Ramos (cell line): ENCODE measurements around the gene R3HDM4.
"Not testable (repeated sequence)": the region's sequence is repeated elsewhere in the genome, so short reads cannot be mapped to it uniquely, and the experiment has no call there.

Source experiments
- in situ Hi-C: fragments of 300-500 bp; cut with MboI; formaldehyde crosslinking; loops from one replicate; pipeline ENCODE4 v1.14.3; 2022; ENCODE audit warnings: low sequenced_read_pairs; ENCODE audit not compliant: unreplicated experiment

The R3HDM4 gene

DNA sequence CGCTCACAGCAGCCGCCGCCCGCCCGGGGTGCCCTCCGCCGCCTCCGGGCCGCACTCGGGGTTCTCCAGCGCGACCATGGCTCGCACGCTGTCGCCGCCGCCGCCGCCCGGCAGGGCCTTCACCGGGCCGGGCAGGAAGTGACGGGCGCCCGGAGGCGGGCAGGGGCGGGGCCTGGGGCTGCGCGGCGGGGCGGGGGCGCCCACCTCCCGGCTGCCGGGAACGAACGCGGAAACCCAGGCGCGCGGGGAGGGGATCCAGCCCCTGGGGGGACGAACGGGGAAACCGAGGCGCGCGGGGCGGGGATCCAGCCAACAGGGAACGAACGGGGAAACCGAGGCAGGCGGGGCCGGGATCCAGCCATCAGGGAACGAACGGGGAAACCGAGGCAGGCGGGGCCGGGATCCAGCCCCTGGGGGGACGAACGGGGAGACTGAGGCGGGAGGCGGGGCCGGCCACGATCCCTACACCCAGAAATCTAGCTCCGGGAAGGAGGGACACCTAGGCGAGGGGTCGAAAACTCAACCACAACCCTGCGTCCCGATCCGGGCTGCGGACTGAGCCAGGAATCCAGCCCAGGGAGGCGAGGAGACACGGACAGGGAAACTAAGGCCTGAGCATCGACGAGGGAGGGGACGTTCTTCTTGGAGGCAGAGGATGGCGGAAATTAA is at the start of gene R3HDM4:
Gene R3HDM4 (minus strand): TSS at position 140 of the 669 bp plus-strand sequence. CDS start 62 bp downstream, at position 78.
- in situ Hi-C loops, result no loop called here

DNA sequence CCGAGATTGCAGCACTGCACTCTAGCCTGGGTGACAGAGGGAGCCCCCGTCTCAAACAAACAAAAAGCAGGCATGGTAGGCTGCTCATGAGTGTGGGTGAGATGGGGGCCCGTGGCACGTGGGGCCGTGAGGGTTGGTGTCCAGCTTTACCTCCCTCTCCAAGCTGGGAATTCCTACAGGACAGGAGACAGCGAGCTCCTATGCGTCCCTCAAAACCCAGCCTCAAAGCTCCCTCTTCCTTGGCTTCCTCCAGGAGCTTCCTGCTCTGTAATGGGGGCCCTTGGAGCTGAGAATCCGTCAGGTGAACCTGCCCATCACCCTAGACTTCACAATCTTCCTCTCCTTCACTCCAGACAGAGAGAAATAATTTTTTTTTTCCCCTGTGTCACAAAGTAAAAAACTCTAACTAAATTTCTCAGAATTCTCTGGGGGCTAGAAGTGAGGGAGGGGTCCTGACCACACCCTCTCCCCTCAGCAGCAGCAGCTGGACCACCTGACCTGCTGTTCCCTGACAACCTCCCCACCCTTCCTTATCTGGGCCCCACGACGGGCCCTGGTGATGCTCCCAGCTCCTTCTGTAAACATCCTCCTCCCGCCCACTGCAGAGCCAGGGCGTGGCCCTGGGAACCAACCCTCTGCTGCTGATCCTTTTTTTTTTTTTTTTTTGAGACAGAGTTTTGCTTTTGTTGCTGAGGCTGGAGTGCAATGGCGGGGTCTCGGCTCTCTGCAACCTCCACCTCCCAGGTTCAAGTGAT is 49.0 kb upstream of the R3HDM4 start:
- in situ Hi-C loops, result no loop called here

DNA sequence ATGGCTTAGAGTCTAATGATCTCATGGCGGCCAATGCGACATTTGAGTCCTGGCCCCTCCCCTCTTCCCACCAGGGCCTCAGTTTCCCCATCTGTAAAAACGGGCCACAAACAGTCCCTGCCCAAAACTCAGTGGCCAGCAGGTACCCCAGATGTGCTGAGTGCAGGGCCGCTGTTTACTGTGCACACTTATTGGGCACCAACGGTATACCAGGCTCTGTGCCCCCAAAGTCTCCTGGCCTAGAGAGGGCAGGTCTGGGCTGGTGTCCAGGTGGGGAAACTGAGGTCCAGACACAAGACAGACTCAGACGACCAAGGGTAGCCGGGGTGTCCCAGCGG is 47.6 kb upstream of the R3HDM4 start:
- in situ Hi-C loops, result no loop called here

DNA sequence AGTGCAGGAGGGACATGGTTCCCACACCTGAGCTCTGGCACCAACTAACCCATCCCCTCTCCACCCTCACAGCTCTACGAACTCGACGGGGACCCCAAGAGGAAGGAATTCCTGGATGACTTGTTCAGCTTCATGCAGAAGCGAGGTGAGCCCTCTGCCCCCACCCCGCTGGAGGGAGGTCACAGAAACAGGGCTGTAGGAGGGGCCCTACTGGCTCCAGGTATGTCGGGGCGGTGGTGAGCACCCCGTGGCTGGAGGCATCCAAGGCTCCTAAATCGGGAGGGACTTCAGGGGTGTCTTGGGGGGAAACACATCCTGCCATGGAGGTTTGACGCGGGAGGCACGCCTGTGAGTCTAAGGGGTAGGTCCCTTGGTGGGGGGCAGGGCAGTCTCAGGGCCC is 47.0 kb upstream of the R3HDM4 start:
- in situ Hi-C loops, result no loop called here

DNA sequence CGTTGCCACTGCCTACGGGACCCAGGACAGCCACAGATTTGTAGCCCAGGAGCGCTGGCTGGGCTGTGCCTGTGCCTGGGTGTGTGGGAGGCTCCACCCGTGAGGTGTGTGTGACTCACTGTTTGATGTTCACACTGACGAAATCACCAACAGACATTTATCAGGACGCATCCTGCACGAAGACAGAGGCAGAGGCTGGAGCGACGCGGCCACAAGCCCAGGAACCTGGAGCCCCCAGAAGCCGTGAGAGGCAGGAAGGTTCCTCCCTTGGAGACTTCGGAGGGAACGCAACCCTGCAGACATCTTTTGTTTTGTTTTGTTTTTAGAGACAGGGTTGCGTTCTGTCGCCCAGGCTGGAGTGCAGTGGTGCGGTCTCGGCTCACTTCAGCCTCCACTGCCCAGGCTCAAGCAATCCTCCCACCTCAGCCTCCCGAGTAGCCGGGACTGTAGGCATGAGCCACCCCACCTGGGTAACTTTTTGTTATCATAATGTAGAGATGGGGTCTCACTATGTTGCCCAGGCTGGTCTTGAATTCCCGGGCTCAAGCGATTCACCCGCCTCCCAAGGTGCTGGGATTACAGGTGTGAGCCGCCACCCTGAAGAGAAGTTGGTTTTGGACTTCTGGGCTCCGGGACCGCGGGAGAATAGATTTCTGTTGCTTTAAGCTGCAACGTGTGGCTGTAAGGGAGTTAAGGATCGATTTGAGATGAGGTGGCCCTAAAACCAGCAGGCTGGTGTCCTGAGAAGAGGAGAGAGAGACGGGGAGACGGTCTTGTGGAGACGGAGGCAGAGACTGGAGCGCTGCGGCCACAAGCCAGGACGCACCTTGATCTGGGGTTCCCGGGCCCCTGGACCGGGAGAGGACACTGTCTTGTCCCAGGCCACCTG is 46.2 kb upstream of the R3HDM4 start:
- in situ Hi-C loops, result no loop called here

DNA sequence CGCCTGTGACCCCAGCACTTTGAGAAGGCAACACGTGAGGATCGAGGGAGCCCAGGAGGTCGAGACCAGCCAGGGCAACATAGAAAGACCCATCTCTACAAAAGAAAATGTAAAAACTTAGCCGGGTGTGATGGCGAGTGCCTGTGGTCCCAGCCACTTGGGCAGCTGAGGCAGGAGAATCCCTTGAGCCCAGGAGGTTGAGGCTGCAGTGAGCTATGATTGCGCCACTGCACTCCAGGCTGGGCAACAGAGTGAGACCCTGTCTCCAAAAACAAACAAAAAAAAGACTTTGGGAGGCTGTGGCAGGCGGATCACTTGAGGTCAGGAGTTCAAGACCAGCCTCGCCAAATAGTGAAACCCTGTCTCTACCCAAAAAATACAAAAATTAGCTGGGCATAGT is 44.6 kb upstream of the R3HDM4 start:
- in situ Hi-C loops, result not testable (repeated sequence)

DNA sequence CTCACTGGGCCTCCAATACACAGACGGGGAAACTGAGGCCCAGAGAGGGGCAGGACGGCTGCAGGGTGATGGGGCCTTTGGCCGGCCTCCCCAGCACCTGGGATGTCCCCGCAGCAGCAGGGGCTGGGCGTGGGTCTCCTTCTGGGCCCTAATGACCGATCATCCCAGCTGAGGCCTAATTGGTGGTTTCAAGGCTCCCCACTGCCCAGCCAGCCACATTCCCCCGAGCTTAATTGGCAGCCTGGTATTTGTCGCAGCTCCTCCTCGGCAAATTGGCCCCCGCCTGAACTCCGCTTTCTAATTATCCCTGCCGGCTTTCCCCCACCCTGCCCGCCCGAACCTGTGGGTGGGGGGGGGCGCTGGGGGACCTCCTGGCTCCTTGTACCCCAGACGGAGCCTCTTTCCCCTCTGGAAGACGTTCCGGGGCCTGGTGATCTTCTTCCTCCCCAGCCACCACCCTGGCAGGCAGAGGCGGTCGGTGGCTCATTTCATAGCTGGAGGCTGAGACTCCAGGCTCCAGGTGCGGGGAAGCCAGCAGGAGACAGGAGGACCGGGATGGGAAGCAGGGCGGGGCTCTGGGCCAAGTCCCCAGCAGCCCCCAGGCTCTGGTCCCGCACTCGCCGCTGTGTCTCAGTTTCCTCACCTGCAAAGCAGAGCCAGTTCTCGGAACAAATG is 43.9 kb upstream of the R3HDM4 start:
- in situ Hi-C loops, result no loop called here

DNA sequence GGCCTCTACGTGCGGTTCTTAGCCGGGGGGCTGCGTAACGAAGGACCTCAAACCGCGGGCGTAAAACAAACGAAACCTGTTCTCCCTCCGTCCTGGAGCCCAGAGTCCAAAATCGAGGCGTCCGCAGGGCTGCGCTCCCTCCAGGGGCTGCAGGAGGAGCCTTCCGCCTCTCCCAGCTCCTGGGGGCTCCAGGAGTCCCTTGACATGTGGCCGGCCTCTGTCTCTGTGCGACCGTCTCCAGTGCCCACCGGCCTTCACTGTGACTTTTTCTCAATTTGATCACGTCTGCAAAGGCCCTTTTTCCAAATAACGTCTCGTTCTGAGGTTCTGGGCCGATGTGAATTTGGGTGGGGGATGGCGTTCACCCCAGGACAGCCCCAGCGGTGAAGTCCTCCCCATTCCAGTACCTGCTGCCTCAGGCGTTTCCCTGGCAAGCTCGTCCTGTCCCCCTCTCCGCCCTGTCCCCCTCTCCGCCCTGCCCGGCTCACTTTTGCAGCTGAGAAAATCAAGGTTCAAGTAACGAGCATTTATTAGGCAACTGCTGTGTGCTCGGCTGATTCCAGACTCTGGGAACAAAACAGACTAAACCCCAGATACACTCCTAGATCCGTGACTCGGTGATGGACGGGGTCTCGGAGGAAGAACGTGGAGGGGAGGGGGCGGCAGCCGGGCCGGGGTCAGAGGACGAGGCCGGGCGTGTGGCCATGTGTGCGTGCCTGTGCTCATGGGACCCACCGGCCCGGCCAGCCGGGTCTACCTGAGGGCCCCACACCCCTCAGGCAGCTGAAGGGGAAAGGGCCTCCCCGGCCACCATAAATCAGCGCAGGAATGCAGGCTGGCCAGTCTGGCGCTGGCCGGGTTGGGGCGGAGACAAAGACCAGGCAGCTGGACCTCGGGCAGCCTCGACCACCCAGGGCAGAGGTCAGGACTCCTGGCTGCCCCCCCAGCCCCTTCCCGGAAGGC is 43.1 kb upstream of the R3HDM4 start:
- in situ Hi-C loops, result no loop called here

DNA sequence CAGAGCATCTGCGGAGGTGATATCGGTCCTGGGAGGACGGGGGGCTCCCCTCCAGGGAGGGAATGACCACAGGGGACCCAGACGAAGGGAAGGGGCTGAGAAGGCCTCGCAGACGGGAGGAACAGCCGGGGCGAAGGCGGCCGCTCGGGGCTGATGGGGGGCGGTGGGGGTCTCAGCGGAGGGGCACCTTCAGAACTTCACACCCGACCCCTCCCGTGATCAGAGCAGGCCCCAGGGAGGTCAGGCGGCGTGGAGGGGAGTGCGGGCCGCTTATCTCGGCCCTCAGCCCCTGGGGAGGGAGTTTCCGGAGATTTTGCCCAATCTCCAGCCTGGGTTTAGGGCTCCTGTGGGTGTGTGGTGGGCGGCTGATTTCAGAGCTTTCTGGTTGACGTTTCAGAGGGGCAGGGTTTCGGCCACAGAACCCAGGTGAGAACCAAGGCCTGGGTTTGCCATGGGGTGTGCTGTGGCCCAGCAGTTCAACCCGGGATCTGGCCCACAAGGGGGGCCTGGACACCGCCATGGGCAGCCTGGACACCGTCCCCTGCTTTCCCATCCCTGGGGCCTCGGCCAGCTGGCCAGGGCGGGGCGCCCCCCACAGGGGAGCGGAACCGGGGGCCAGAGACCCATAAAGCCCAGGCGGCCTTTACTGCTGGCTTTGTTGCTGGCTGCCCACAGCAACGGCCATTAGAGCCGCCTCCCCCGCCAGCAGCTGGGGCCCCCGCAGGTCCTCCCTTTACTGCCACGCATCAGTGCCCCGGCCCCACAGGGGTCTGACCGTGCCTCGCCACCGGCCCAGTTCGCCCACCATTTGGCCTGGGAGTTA is 41.9 kb upstream of the R3HDM4 start:
- in situ Hi-C loops, result no loop called here

DNA sequence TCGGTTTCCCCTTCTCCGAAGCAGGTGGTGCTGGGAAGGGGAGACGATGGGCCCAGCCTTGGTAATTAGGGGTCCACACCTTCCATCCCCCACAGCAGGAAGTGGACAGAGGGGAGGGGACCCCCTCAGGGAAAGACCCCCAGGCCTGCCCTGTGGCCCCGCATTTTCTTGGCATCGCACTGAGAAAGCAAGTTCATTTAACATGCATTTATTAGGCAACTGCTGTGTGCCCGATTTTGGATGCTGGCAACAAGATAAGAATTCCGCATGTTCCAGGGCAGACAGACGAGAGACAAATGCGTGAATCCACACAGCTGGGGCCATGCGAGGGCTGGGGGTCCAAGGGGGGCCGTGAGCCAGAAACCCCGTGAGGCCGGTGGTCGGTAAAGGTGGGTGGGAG is 41.3 kb upstream of the R3HDM4 start:
- in situ Hi-C loops, result no loop called here

DNA sequence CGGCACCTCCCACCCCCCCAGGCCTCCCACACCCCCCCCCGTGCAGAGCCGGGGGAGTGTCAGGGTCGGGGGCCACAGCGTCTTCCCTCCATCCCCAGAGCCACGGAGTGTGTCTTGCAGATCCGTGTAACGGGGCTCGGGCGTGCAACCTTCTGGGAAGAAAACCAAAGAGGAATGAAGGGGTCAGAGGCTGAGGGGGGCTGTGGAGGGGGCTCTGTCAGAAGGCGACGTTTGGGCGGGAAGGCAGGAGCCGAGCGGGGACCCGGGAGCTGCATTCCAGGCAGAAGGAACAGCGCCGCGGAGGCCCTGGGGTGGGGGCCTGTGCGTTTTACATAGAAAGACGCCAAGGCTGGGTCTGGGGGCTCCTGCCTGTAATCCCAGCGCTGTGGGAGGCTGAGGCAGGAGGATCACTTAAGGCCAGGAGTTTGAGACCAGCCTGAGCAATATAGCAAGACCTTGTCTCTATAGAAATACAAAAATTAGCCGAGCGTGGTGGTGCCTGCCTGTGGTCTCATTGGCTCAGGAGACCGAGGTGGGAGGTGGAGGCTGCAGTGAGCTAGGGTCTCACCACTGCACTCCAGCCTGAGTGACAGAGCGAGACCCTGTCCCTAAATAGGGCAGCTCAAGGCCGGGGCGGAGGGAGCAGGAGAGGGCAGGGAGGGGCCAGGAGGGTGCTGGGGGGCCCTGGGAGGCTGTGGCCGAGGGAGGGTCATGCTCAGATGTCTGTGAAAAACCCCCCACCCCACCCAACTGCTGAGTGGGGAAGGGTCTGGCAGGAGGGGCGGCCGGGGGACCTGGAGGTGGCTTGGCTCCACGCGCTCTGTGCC is 40.6 kb upstream of the R3HDM4 start:
- in situ Hi-C loops, result no loop called here

DNA sequence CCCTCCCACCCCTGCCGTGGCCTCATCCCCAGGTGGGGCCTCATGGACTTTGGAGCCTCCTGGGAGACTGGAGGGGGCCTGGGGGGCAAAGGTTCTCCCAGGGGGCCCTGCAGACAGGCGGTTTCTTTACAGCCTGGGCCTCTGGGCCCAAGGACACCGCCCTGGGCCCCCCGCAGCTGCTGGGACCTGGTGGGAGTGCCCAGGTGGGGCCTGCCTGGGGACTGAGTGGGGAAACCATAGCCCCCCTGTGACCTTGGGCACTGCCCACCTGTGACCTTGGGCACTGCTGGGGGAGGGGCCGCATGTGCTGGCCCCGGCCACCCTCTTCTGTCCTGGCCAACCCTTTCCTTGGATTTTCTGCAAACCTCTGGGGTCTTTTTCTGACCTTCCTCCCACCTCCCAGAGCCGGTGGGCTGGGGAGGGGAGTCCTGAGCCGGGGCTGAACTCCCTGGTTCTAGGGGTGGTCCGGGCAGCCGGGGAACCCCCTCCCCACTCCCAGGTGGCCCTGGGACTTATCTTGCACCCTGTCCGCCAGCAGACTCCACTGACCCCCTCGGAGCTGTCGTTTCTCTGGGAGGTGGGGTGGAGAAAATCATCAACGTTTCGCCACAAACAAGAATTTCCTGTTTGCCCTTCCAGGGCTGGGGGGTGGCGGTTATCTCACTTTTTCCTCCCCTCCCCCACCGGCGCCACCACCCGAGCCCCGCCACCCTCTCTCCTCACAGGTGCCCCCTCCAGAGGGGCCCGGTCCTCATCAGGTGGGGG is 39.8 kb upstream of the R3HDM4 start:
- in situ Hi-C loops, result no loop called here

DNA sequence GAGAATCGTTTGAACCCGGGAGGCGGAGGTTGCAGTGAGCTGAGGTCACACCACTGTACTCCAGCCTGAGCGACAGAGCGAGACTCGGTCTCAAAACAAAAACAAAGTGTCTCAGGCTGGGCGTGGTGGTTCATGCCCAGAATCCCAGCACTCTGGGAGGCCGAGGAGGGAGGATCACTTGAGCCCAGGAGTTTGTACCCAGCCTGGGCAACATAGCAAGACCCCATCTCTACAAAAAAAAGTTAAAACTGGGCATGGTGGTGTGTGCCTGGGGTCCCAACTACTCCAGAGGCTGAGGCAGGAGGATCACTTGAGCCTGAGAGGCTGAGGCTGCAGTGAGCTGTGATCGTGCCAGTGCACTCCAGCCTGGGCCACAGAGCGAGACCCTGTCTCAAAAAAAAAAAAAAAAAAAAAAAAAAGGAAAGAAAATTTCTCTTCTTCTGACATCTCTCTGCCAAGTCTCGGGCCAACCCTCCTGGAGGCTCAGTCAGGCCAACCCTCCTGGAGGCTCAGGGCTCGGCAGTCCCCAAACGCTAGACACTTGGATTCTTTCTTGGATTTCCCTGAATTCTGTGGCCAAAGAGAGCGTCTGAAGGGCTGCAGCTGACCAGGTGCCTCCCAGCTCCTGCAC is 39.1 kb upstream of the R3HDM4 start:
- in situ Hi-C loops, result no loop called here

DNA sequence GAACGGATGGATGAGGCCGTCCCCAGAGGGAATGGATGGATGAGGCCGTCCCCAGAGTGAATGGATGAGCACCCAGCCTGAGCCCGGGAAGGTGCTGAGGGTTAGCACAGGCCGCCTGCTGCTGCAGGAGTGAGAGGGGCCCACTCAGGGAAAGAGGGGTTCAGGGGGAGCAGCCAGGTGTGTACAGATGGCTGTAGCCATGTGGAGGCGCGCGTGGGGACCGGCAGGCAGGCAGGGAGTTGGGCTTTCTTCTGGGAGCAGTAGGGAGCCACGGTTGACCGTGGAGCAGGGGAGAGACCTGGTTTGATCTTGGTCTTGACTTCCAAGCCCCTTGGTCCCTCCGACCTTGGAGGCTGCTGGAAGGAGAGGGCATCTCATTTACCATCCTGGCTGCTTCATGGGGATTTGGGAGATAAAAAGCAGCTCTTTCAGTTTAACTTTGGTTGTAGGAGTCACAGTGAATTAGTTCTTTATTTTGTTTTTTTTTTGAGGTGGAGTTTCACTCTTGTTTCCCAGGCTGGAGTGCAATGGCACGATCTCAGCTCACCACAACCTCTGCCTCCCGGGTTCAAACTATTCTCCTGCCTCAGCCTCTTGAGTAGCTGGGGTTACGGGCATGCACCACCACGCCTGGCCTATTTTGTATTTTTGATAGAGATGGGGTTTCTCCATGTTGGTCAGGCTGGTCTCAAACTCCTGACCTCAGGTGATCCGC is 37.5 kb upstream of the R3HDM4 start:
- in situ Hi-C loops, result no loop called here

DNA sequence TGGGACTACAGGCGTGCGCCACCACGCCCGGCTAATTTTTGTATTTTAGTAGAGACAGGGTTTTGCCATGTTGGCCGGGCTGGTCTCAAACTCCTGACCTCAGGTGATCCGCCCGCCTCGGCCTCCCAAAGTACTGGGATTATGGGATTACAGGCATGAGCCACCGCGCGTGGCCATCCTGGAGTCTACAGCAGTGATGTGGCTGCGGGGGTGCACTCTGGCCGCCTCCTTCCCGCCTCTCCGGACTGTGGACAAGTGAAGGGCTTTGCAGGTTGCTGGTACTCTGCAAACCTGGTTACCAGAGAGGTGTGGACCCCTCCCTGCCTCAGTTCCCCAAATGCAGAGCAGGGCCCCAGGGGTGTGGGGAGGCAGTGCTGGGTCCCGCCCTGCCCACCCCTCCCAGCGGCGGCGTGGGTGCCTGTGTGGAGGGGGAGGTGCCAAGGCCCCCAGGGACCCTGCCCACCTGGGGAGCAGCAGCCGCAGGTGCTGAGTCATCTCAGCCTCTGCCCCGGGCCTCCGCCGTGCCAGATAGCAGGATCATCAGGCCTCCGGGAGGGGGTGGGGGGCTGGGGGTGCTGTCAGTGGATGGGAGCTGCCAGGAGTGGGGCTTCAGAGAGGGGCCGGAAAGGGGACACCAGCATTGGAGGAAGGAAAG is 36.0 kb upstream of the R3HDM4 start:
- in situ Hi-C loops, result no loop called here
